ENCODE measurements around the gene GPALPP1.
"Not testable (repeated sequence)": the region's sequence is repeated elsewhere in the genome, so short reads cannot be mapped to it uniquely, and the experiment has no call there.

The GPALPP1 gene, protein sequence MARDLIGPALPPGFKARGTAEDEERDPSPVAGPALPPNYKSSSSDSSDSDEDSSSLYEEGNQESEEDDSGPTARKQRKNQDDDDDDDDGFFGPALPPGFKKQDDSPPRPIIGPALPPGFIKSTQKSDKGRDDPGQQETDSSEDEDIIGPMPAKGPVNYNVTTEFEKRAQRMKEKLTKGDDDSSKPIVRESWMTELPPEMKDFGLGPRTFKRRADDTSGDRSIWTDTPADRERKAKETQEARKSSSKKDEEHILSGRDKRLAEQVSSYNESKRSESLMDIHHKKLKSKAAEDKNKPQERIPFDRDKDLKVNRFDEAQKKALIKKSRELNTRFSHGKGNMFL

DNA sequence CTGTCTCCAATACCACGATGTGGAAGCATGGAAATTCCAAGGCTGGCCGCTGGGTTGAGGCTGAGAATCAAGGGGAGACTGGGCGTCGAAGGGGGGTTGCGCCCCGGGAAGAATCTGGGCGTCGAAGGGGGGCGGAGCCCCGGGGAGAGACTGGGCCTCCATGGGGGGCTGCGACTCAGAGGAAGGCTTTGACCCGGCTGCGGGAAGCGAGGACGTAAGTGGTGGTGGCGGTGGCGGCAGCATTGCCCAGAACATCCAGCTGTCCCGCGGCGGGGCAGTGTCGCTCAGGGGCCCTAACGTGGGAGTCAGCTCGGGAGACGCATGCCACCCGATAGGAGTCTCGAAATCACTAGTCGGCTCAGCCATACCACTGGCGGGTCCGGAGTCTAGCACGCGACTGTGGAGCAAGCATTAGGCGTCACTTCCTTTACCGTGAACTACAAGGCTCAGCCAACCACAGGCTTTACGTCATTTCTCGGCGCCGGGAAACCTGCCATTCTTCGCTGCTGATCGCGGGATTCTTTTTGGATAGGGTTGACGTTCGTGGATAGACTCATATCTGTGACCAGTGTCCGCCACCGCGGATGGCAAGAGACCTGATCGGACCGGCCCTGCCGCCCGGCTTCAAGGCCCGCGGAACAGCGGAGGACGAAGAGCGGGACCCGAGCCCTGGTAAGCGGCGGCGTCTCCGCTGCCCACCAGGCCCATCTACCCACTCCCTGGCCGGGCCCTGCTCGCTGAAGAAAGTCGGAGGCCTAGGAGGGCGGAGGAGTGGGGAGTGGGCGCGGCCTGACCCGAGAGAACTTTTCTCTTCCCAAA lies at the start of gene GPALPP1, which contains the start of gene NUFIP1:
TSS of gene GPALPP1 (plus strand) at position 468 of the 819 bp plus-strand sequence. CDS start at position 585, 117 bp downstream.
TSS of gene NUFIP1 (minus strand) at position 401 of the 819 bp plus-strand sequence. CDS start at position 366, 35 bp downstream.
- DNase-seq (ENCODE audit: low read depth in 2 of 2) = peak; percentile 83 to 86

DNA sequence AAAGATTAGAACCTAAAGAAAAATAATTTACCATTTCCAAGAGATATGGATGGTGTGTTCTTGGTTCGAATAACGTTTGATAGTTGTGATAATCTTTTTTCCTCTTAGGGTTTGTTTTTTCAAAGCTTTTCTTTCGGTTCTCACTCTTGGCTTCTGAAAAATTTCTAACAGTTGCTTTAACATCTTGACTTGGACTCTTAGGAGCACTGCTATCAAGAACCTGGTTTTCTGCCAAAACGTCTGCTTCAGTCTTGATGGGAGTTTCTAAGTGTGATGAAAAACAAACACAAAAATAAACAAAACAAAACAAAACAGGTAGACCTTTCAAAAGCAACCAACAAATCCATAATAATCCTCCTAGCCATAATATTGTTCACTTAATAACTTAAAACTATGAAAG lies 45.9 kb upstream of the GPALPP1 start:
- DNase-seq (ENCODE audit: low read depth in 2 of 2) = not testable (repeated sequence)

DNA sequence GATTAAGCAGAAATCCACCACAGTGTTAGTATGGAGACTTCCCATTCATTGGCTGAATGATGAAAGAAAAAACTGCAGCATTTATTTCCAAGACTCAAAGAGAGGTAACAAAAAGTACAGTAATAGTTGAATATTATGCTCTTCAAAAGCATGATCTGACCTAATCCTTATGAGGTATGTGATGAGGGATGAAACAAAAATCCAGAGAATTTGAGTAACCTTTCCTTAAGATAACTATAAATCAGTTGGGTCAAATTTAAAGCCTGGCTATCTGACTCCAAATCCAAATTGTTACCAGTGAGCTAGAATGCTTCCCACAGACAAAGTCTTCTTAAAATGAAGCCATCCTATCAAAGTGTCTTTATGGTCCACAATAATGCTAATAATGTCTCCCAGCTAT lies 38.2 kb upstream of the GPALPP1 start:
- no peak for DNase-seq (ENCODE audit: low read depth in 2 of 2)

DNA sequence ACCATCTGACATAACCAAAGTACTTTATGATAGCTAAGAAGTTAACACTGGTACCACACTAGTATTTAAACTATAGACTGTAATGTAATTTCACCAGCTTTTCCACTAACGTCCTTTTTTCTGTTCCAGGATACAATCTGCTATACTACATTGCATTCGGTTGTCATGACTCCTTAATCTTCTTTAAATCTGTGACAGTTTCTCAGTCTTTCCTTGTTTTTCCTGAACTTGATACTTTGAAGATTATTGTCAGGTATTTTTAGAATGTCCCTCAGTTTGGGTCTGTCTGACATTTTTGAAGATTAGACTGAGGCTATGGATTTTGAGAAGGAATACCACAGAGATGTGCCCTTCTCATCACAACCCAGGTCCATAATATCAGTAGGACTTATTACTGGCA lies 36.7 kb upstream of the GPALPP1 start:
- no peak for DNase-seq (ENCODE audit: low read depth in 2 of 2)

DNA sequence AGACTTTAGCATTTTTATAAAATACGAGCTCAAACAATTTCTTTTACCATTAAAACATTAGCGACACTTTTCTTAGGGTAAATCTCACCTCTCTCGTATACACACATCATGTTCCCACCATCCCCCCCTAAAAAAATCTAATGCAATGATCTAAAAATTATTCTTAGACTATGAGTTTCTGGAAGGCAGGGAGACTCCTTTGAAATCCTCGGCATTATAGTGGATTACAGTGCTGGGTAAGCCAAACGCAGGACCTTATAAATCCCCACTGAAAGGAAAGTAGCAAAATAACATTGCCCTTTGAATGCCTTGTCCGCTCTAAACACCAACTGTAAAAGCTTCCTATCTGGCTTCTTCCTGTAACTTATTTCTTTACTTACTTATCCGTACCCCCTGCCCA lies 35.1 kb upstream of the GPALPP1 start:
- no peak for DNase-seq (ENCODE audit: low read depth in 2 of 2)

DNA sequence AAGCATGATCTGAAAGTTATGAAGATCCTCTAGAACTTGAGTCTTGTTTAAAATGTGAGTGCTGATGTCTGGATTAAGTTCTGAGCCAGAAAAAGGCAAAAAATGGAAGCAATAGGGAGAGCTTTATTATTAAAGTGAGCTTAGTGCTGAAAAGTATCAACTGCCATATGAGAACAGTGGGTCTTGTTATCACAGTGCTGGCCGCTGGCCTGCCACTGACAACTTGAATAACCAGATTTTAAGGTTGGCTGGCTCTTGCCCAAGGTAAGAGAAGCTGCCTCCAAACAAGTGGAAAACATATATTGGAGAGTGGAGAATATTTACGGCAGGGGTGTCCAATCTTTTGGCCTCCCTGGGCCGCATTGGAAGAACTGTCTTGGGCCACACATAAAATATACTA lies 33.9 kb upstream of the GPALPP1 start:
- DNase-seq (ENCODE audit: low read depth in 2 of 2) = no peak

DNA sequence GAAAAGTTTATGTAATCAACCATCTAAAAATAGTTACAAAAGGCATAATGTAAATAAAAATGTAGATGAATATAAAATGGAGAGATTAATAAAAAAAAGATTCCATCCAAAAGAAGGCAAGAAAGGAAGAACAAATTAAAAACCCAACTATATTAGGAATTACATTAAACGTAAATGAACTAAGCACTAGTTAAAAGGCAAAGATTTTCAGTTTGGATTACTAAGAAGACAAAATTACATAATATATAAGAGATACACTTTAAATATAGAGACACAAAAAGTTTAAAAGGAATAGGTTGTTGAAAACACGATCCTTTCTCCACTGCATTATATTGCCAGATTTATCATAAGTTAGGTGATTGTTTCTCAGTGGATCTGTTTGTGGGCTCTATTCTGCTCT lies 27.3 kb upstream of the GPALPP1 start:
- DNase-seq (ENCODE audit: low read depth in 2 of 2) = no peak

DNA sequence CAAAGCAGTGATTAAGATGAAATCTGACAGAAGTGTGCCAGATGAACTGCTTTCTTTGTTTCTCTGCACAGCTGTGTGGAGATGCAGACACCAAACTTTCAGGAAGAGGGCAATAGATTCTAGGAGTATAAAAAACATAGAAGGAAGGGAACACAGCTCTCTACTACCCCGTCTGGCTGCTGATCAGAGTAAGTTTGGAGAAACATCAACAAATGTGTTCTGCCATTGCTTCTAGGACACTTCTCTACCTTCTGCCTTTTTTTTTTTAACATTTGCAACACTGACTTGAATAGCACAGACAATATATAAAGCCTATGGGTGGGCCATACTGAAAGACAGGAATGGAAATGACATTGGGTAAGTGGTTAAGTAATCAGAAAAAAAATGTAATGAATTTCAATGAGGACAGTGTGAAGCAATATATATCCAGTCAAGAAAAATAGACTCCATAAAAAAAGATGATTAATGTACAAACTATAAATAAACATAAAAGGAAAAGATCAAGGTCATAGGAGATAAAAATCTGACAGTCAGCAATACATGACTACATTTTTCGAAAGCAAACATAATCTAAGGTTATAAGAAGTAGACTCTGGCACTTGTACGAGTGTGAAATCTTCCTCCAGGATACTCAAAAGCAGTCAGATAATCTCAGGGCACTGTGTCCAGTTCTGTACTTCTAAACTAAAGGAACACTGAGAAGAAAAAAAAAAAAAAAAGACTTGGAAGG lies 21.5 kb upstream of the GPALPP1 start:
- DNase-seq (ENCODE audit: low read depth in 2 of 2) = no peak

DNA sequence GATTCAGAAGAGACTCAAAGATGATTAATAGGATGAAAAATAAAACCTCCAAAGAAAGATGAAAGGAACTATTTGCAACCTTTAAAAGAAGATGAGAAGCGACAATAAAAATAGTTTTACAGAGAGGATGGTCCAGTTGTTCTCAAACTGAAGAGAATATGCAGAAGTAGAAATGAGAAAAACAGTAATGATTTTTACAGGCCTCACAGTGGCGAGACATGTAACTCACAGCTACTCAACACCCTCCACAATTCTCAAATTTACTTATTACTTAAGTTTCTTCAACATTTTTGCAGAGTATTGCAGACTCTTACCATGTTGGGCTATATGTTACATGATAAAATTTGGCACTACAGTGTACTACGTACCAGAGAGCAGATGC lies 20.9 kb upstream of the GPALPP1 start:
- no peak for DNase-seq (ENCODE audit: low read depth in 2 of 2)

DNA sequence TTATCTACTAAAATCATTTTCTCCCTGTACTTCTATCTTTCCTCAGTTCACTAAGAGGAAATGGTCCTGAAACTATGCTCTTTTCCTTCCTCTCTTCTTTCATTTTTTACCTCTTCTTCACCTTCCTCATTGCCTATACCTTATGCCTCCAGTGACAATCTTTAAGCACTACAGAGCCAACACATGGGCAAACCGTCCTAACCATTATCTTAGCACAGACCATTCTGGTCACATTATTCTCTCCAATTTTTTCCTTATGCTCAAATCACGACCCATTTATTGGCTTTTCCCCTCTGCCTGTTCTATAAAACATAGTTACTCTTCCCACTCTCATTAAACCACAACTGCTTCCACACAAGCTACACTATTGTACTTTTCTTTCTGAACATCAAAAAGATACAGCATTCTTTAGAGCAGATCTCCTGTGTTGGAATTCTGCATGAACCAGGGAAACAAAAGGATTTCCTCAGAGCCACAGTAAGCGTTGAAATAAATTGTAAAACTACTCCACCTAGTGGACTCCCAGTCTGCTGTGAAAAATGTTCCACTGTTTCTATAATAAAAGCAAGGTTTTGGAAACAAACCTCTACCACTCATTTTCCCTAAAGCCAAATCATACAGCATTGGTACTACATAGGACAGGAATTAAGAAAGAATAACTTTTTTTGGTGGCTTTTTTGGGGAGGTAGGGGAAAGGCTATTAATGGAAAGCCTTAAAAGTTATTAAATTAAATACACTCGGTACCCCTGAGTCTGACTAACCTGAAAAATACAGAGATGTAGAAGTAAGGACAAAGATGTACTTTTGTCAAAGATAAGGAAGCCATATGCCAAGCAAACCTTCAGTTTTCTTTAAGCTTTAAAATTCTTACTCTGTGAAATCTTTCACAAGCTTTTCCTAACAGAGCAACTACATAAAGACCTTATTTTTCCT lies 19.5 kb upstream of the GPALPP1 start:
- no peak for DNase-seq (ENCODE audit: low read depth in 2 of 2)

DNA sequence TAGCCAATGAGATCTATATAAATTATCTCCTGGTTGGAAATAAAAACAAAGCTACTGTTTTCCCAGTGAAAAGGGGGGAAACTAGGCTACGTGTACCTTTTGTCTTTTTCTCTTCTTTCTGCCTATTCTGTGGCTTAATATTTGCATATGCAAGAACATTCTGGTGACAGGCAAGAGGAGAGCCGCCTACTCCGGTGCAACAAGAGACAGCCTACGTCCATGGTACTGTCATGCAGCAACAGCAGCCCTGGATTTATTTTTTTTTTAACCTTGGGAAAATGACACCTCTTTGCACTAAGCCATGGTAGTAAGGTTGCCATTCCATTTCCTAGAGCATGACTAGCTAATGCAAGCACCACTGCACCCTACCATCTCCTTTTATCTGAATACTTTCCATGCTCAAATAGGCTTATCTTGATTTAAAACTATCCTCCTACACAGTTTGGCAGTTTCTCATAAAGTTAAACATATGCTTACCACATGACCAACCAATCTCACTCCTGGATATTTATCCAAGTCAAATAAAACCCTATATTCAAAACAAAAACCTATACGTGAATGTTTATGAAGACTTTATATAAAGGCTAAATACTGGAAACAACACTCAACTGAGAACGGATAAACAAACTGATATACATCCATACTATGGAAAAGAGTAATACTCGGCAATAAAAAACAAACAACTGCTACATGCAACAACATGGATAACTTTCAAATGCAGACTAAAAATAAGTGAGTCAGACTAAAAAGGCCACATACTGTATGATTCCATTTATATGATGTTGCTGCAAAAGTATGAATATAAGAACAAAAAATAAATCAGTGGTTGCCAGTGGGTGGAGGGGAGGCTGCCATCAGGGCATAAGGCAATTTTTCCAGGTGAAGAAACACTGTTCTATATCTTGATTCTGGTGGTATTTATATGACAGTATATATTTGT lies 17.4 kb upstream of the GPALPP1 start:
- DNase-seq (ENCODE audit: low read depth in 2 of 2) = no peak

DNA sequence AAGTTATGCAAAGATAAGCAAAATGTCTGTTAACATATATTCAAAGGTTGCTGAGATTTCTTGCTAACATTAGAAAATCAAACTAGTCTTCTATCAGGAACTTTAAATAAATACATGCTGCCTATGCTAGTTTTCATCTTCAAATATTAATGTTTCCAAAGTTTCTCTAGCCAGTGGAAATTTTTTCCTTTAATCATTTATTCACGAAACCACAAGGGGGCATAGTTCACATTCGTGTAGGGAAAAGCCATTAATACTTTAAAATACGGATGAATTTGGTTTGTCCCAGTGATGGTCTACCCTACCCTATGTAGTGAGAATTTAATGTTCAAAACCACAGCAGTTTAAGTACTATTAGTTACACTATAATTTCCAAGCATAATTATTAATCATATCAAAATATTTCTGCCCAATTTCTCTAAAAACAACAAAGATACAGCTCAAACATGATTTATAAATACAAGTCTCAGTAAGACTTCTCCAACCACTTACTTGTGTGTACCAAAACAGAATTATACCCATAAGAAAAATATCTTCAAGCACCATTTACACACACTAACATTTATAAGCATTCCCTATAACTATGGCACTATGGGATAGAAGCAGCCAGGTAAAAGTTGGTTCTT lies 16.3 kb upstream of the GPALPP1 start:
- no peak for DNase-seq (ENCODE audit: low read depth in 2 of 2)

DNA sequence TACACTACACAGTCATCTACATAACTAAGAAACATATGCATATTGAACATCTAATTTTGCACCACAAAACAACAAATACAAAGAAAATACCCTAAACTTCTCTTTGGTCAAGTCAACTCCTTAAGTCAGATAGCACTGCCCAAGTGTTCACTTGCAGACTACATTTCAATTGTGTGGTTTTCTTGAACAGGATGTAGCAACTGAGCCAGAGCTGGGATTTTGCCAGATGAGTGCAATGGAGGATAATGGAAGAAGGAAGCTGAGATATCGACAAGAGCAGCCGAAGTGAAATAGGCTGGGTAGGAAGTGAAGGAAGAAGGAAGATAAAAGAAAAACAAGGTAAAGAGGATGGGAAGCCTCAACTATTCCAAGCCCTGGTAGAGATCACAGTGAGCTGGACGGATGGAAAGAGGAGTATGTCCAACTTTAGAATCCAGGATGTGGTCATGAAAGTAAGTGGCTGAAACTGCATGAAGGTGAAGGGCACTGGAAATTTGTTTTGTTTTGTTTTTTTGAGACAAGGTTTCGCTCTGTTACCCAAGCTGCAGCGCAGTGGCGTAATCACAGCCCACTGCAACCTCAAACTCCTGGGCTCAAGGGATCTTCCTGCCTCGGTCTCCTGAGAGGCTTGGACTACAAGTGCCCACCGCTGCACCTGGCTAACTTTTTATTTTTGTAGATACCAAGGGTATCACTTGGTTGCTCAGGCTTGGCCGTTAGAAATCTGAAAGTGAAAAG lies 15.1 kb upstream of the GPALPP1 start:
- no peak for DNase-seq (ENCODE audit: low read depth in 2 of 2)

DNA sequence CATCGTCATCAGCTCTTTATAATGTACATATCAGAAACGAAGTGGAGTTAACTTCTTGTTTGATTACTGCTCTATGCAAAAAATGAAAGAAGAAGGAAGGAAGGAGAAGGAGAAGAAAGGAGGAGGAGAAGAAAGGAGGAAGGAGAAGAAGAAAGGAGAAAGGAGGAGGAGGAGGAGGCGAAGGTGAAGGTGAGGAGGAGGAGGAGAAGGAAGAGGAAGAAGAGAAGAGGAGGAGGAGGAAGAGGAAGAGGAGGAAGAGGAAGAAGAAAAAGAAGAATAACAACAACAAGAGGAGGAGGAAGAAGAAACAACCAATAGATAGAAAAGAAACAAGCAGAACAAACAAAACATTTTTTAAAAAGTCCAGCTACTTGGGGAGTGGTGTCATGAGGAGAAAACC lies 13.1 kb upstream of the GPALPP1 start:
- DNase-seq (ENCODE audit: low read depth in 2 of 2) = no peak

DNA sequence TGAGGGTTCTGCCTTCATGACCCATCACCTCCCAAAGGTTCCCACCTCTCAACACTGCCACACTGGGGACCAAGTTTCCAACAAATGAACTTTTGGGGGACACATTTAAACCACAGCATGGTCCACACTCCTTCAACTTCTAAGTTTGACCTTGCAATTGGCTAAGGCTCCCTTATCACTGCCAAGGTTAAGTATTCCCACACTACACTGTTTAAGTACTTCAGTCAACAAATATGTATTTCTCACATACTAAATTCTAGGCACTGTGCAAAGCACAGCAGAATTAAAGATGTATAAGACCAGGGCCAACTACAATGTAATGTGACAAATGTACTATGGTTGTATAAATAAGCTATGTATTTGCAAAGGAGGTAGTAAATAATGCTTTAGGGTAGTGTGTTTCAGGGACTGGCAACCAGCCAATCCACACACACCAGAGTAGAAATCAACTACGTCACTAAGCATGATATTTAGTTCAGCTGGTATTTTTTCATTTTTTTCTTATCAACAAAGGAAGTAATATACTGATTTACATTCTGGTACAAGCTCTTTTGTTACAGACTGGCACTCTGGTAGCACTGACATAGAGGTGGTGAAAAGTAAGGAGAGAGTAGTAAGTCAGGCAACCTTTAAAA lies 12.3 kb upstream of the GPALPP1 start:
- no peak for DNase-seq (ENCODE audit: low read depth in 2 of 2)

DNA sequence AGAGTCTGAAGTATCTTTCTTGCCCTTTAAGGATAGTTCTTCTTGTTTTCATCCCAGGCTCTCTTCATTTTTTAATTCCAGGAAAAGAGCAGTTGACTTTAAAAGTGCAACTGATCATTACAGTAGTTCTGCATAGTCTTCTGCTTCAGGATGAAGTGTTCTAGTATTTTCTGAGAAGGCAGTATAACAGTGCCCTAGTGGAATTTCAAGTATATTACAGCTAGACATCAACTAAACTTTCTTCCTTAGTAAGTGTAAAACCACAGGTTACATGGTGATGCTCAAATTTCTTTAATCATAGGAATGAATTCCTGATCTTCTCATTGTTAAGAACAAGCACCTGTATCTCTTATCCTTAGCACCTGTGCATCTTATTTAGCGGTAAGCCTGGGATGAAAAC lies 11.0 kb upstream of the GPALPP1 start:
- no peak for DNase-seq (ENCODE audit: low read depth in 2 of 2)

DNA sequence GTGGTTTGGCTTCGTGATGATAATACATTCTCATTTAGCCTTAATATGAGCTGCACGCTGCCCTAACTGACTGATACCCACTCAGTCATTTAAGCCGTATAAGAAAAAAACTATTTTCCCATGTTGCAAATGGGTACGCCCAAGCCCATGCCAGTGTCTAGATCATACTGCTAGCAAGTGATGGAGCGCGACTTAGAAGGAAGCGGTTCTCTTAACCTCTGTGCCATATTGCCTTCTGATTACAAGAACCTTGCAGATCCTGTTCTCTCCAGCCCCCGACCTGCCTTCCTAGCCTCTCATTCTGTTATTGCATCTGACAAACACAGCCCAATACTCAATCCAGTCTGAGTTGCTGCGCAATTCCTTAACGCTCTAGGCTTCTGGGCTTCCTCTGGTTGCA lies 603 bp downstream of the GPALPP1 start:
- no peak for DNase-seq (ENCODE audit: low read depth in 2 of 2)

DNA sequence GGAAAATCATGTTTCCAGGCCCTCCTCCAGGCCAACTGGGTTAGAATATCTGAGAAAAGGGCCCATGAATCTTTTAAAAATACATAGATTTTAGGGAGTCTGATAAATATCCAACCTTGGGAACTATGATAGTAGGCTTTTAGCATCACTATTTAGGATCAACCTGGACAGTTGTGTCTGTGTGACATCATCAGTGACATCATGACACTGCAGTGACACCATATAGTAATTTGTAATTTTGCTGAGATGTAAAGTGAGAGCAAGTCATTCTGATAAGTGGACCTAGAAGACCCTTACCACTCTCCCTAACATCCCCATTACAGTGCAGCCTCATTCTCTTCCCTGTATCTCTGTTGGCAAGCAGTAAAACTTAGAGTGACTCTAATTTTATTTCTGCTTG lies 14.1 kb downstream of the GPALPP1 start:
- no peak for DNase-seq (ENCODE audit: low read depth in 2 of 2)

DNA sequence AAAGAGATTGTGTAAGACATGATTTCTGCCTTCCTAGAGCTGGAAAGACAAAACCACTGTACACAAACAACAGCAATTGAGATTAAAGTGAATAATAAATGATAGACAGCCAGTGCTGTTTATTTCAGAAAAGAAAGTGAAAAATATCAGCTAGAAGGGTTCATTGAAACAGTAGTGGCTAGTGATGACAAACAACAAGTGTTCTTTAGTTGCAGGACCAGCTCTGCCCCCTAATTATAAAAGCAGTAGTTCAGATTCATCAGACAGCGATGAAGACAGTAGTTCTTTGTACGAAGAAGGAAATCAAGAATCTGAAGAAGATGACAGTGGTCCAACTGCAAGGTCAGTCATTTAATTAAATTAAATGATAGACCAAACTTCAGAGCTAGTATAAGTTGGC lies 14.8 kb downstream of the GPALPP1 start:
- no peak for DNase-seq (ENCODE audit: low read depth in 2 of 2)
